Camera-type eye (tissue), 1 donor: Measurements from ENCODE around the gene C16orf78. TPM values are rescaled to one million over a fixed set of nuclear protein-coding genes. Genes with fewer than 3 reads are reported as not detected.

Experiments
- total RNA-seq: library from RNA; depleted of rRNA; stranded (reverse); fragments of >200 nt; gene quantifications from one replicate; pipeline ENCODE4 v1.2.3, GENCODE V29; 2014

Gene C16orf78, protein sequence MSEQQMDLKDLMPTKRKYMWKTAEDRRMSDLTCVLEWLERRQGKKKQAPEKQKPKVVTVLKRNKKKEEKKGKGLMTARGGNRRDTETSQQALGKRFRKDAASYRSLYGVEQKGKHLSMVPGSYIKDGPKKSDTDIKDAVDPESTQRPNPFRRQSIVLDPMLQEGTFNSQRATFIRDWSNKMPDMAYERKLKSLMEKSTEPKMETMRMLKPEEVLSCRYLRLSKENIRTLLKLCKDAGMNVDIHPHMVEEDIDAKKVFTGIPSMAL
- not detected for total RNA-seq

GRCh38 chr16:49373504-49373903 is at the start of gene C16orf78:
Gene C16orf78, plus strand, starts transcription at chr16:49373804. Its CDS starts 136 bp downstream, at chr16:49373940.

Other genes starting within 250 kb of the C16orf78 start
- gene CBLN1, start 92.0 kb upstream of the C16orf78 start, total RNA-seq, result 6.8 TPM